ENCODE measurements around the gene CUL3.

CUL3 gene

DNA sequence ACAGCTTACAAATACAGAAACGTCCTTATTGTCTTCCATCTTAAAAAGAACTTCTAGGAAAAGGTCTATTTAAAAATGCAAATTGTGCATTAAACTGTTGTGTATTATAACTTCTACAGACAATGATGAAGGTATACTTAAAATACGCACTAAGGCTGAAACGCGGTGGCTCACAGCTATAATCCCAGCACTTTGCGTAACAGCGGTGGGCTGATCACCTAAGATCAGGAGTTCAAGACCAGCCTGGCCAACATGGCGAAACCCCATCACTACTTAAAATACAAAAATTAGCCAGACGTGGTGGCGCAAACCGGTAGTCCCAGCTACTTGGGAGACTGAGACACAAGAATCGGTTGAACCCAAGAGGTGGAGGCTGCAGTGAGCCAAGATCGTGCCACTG is 4.9 kb downstream of the CUL3 start:
- no peak for DNase-seq (ENCODE audit: low read depth, low spot score)

DNA sequence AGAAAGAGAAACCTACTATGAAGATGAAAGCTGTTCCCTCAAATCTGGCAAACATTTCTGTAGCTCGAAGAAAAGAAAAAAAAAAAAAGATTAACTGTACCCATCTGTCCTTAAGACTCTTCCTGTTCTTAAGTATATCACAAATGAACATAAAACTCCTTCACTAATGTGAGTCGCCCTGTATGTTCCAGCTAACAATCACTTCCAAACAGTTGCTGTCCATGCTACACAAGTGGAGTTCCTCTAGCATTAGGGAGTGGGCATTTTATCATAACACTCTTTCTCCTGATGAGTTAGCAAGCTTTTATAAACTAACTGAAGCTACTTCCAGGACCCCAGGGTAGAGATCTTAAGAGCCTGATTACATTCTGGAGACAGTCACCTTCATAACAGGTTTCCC is 5.8 kb downstream of the CUL3 start:
- DNase-seq (ENCODE audit: low read depth, low spot score) = no peak

GRCh38 chr2:224577541-224577940 is 7.6 kb downstream of the CUL3 start:
- DNase-seq (ENCODE audit: low read depth, low spot score) = no peak

DNA sequence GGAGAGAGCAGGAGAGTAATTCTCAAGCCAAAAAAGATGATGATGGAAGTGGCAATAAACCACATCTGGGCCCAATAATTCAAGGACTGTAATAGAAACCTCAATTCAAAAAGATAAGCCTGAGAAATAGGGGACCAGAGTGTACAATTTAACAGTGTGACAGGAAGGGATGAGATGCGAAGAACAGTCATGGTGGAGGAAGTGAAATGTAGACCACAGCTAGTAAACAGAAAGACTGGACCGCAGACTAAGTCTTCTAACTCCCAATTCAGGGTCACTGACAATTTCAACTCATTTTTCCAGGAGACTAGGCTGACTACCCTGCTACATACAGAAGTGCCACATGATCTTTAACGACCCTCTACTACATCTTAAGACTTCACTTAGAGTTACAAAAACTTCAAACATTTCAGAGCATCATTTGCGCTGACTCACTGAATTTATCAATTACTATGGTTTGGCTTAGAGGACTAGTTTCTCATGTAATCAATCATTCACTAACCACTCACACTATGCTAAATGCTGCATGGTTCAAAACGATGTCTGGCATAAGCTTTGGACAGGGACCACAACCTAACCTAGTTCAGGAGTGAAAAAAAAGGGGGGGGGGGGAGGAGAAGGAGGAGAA is 9.0 kb downstream of the CUL3 start:
- no peak for DNase-seq (ENCODE audit: low read depth, low spot score)

DNA sequence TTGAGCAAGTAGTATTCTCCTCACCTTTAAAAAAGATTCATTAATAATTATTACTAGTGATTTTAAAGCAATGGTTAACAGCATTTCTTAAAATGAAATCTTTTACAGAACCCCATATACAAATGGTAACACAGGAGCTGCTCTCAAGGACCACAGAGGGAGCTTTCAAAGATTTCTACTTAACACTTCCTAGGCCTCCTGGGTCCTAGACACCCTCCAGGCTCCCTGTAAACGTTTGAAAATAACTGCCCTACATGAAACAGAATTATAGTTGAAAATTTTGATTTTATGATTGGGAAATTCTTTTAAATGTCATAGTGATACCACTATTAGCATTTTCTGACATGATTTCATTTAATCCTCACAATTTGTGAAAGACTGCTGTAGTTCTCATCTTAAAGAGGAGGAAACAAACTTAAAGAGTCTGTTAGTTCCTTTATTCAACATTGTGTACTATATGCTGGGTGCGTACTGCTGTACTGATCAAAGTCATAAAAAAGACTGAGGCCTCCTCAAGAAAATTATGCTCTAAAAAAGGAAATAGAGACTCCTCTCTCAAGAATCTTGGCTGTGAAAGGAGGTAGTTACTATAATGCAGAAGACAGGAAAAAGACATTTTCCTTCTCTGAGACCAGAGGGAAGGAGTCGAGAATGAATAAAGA is 10.6 kb downstream of the CUL3 start:
- no peak for DNase-seq (ENCODE audit: low read depth, low spot score)

DNA sequence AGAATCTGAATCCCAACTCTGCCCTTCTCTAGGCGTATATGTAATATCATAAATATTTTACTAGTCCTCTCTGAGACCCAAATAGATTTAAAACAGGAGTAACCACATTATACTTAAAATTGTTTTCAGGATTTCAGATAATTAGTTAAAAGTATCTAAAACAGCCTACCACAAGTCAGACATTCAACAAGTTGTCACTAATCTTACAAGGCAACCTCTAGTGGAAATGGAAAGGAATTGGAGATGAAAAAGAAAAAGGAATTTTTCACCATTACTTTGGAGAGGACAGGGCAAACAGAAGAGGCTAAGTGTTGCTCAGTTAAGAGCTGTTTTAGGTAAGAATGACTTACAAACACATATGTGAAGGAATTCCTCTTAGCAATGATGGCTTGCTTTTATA is 11.4 kb downstream of the CUL3 start:
- DNase-seq (ENCODE audit: low read depth, low spot score) = no peak

DNA sequence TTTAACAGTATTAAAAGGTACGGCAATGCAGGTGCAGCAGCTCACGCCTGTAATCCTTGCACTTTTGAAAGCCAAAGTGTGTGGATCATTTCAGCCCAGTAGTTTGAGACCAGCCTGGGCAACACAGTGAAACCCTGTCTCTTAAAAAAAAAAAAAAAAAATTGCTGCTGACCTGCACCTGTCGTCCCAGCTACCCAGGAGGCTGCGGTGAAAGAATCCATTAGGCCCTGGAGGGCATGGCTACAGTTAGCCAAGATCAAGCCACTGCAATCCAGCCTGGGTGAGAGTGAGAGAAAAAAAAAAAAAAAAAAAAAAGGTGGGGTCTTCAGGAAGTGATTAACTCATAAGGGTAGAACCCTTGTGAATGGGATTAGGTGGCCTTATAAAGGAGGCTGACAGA is 12.8 kb downstream of the CUL3 start:
- no peak for DNase-seq (ENCODE audit: low read depth, low spot score)

GRCh38 chr2:224570328-224570993 is 14.7 kb downstream of the CUL3 start:
- DNase-seq (ENCODE audit: low read depth, low spot score) = no peak

GRCh38 chr2:224569654-224570053 is 15.5 kb downstream of the CUL3 start:
- no peak for DNase-seq (ENCODE audit: low read depth, low spot score)

DNA sequence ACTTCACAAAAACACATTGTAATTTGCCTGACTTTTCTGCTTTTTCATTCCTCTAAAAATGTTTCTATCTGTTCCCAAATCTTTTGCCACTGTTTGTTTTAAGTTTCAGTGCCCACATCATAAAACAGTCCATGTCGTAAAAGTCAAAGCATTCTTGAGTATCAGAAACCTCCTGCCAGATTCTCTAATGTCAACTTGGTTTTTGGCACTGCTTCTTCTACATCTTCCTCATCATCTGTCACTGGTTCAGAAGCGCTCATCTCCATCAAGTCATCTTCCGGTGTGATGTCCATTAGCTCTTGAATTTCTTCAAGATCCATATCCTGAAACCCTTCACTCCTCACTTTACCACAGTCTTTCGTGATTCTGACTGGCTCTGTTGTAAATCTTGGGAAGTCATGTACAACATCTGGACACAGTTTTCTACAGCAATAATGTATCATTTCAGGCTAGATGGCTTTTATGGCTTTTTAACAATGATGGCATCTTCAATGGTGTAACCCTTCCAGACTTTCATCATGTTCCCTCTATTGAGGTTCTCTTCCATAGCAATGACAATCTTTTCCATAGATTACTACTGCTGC is 19.6 kb downstream of the CUL3 start:
- DNase-seq (ENCODE audit: low read depth, low spot score) = no peak

GRCh38 chr2:224563537-224563936 is 21.6 kb downstream of the CUL3 start:
- DNase-seq (ENCODE audit: low read depth, low spot score) = no peak

GRCh38 chr2:224562831-224563230 is 22.3 kb downstream of the CUL3 start:
- DNase-seq (ENCODE audit: low read depth, low spot score) = no peak

DNA sequence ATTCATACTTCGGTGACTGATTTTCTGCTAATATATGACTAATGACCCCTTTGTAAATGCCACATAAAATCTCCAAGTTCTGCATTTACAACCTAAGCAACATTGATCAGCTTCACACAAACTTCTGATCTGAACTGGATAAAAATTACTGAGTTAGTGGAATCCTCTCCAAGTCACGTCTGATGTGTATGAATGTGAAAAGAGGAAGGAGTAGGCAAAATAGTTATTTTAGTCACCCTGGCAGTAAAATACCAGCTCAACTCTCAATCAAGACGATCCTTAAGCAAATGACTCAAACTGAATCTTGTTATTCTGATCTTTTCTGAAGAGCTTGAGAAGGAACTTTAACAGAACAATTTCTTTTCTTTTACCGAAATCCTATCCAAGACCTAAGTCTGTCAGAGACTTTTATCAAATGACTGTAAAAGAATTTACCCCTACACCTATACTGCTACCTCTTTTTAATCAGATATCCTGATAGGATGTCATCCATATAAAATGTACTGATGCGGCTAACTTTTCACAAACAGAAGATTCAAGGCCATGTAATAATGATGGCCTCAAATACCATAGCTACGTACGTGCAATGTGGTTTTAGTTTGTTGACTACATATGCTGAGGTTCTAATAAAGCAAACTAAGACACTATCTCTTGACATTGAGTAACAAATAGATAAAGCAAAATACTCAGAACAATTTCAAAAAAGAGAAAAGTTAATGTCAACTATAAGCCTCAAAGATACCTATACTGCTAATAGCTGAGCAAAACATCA is 23.7 kb downstream of the CUL3 start:
- no peak for DNase-seq (ENCODE audit: low read depth, low spot score)

- no peak for DNase-seq (ENCODE audit: low read depth, low spot score)
Observed at GRCh38 chr2:224560549-224560948, 24.6 kb downstream of the CUL3 start.

DNA sequence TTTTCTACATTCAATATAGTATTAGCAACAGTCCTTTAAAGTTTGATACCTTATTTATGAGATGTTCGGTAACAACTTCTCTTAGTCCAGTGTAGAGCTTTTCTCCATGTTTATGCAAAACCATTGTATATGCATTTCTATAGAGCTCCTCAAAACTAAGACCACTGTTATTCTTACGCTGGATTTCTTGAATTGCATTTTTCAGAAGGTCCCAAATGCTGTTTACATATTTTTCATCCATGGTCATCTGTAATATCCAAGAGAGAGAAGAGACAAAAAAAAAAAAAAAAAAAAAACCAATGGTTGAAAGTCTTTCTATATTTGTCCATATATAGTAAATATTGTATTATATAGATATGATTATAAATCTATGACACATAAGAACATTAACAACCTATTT is 27.6 kb downstream of the CUL3 start:
- no peak for DNase-seq (ENCODE audit: low read depth, low spot score)

DNA sequence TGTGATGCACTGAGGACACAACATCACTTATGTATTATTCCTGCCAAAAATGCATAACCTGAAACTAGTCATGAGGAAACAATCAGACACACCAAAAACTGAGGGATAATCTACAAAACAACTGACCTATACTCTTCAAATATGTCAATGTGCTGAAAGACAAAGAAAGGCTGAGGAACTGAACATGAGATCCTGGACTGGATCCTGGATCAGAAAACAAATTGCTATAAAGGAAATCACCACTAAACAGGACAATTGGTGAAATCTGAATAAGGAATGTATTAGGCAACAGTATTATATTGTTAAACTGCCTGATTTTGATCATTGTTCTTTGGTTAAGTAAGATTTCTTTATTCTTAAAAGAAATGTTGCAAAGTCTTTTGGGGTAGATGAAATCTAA is 28.8 kb downstream of the CUL3 start:
- no peak for DNase-seq (ENCODE audit: low read depth, low spot score)

- DNase-seq (ENCODE audit: low read depth, low spot score) = no peak
Observed at GRCh38 chr2:224555823-224556366, 29.3 kb downstream of the CUL3 start.

GRCh38 chr2:224552771-224553170 is 32.4 kb downstream of the CUL3 start:
- no peak for DNase-seq (ENCODE audit: low read depth, low spot score)

GRCh38 chr2:224551693-224552092 is 33.5 kb downstream of the CUL3 start:
- no peak for DNase-seq (ENCODE audit: low read depth, low spot score)

GRCh38 chr2:224546926-224547325 is 38.2 kb downstream of the CUL3 start:
- DNase-seq (ENCODE audit: low read depth, low spot score) = no peak

DNA sequence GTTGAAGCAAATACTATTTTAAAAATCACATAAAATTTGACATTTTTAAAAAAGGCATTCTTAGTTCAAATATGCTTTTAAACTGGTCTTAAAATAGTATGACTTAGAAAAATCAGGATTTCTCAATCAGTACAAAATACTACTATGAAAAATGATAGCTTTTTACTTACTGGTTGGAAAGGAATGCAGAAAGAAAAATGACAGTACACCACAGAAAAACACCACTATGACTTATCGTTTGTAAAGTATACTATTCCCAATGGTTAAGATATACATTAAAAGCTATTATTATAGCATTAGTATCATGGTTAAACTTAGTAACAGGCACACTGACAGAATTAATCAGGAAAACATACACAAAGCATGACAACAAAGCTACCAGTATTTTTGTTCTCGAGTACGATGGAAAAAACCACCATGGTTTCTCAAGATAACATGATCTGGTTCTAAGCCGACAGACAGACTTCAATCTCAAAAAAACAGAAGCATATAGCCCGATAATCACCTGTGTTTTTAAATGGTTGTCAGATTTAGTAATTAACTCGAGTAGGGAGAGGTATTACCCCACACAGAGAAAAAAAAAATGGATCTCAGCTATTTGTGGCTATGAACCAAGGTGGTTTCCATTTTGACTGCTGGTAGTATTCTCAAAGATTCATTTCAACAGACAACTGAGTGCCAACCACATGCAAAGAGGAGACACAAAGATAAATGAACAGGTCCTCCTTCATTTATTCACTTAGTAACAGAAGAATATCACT is 39.1 kb downstream of the CUL3 start:
- no peak for DNase-seq (ENCODE audit: low read depth, low spot score)
